HEK293 (cell line): ENCODE results near the gene SDR42E1.

ENCODE experiments used
- CTCF ChIP-seq: fragments of 450-650 bp; formaldehyde crosslinking; IDR thresholded peaks from 2 replicates; pipeline ENCODE4 v1.5.1; 2016; ENCODE audit warnings: missing biosample characterization, missing genetic modification characterization
- REPIN1 ChIP-seq: fragments of 450-650 bp; formaldehyde crosslinking; IDR thresholded peaks from 2 replicates; pipeline ENCODE4 v1.5.1; 2017; ENCODE audit warnings: missing biosample characterization, missing genetic modification characterization, low read depth
- SALL2 ChIP-seq: fragments of 450-650 bp; formaldehyde crosslinking; IDR thresholded peaks from 2 replicates; pipeline ENCODE4 v1.5.0; 2017; ENCODE audit warnings: missing biosample characterization, mild to moderate bottlenecking, missing genetic modification characterization, borderline replicate concordance
- TRIM28 ChIP-seq: IDR thresholded peaks from 2 replicates; pipeline ENCODE4 v1.6.1; 2011; ENCODE audit warnings: low read length, control low read depth, borderline replicate concordance
- ZFP37 ChIP-seq: fragments of 450-650 bp; formaldehyde crosslinking; IDR thresholded peaks from 2 replicates; pipeline ENCODE4 v1.5.1; 2016; ENCODE audit warnings: missing biosample characterization, missing genetic modification characterization
- ZNF184 ChIP-seq: fragments of 450-650 bp; IDR thresholded peaks from 2 replicates; pipeline ENCODE4 v1.5.1; 2018; ENCODE audit warnings: missing biosample characterization, mild to moderate bottlenecking, missing genetic modification characterization
- ZNF280D ChIP-seq: fragments of 450-650 bp; formaldehyde crosslinking; IDR thresholded peaks from 2 replicates; pipeline ENCODE4 v1.5.1; 2016; ENCODE audit warnings: missing biosample characterization, missing genetic modification characterization
- ZNF302 ChIP-seq: fragments of 450-650 bp; formaldehyde crosslinking; IDR thresholded peaks from 2 replicates; pipeline ENCODE4 v1.5.1; 2016; ENCODE audit warnings: missing biosample characterization, missing genetic modification characterization, low read depth
- ZNF366 ChIP-seq: fragments of 450-650 bp; formaldehyde crosslinking; conservative IDR thresholded peaks from 2 replicates; pipeline ENCODE4 v1.5.1; 2016; ENCODE audit warnings: missing biosample characterization, missing genetic modification characterization
- ZNF660 ChIP-seq: fragments of 450-650 bp; IDR thresholded peaks from 2 replicates; pipeline ENCODE4 v1.5.1; 2018; ENCODE audit warnings: missing biosample characterization, mild to moderate bottlenecking, missing genetic modification characterization
- ZNF785 ChIP-seq: fragments of 450-650 bp; formaldehyde crosslinking; IDR thresholded peaks from 2 replicates; pipeline ENCODE4 v1.5.1; 2016; ENCODE audit warnings: missing biosample characterization, missing genetic modification characterization
- ZSCAN30 ChIP-seq: fragments of 450-650 bp; IDR thresholded peaks from 2 replicates; pipeline ENCODE4 v1.5.1; 2018; ENCODE audit warnings: missing biosample characterization, mild to moderate bottlenecking, missing genetic modification characterization, moderate library complexity
- TF ChIP-seq, protein P1 (sequence below): fragments of 450-650 bp; formaldehyde crosslinking; optimal IDR thresholded peaks from 2 replicates; pipeline ENCODE3; 2016; ENCODE audit warnings: missing biosample characterization, mild to moderate bottlenecking, missing genetic modification characterization
- TF ChIP-seq, protein P2 (sequence below): fragments of 450-650 bp; formaldehyde crosslinking; IDR thresholded peaks from 2 replicates; pipeline ENCODE4 v1.5.1; 2016; ENCODE audit warnings: missing biosample characterization, missing genetic modification characterization

- no peak for TF ChIP-seq TRIM28
- TF ChIP-seq, protein P1, sequence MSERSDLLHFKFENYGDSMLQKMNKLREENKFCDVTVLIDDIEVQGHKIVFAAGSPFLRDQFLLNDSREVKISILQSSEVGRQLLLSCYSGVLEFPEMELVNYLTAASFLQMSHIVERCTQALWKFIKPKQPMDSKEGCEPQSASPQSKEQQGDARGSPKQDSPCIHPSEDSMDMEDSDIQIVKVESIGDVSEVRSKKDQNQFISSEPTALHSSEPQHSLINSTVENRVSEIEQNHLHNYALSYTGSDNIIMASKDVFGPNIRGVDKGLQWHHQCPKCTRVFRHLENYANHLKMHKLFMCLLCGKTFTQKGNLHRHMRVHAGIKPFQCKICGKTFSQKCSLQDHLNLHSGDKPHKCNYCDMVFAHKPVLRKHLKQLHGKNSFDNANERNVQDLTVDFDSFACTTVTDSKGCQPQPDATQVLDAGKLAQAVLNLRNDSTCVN (tag by site-specific recombination) = no peak
- TF ChIP-seq, protein P2, sequence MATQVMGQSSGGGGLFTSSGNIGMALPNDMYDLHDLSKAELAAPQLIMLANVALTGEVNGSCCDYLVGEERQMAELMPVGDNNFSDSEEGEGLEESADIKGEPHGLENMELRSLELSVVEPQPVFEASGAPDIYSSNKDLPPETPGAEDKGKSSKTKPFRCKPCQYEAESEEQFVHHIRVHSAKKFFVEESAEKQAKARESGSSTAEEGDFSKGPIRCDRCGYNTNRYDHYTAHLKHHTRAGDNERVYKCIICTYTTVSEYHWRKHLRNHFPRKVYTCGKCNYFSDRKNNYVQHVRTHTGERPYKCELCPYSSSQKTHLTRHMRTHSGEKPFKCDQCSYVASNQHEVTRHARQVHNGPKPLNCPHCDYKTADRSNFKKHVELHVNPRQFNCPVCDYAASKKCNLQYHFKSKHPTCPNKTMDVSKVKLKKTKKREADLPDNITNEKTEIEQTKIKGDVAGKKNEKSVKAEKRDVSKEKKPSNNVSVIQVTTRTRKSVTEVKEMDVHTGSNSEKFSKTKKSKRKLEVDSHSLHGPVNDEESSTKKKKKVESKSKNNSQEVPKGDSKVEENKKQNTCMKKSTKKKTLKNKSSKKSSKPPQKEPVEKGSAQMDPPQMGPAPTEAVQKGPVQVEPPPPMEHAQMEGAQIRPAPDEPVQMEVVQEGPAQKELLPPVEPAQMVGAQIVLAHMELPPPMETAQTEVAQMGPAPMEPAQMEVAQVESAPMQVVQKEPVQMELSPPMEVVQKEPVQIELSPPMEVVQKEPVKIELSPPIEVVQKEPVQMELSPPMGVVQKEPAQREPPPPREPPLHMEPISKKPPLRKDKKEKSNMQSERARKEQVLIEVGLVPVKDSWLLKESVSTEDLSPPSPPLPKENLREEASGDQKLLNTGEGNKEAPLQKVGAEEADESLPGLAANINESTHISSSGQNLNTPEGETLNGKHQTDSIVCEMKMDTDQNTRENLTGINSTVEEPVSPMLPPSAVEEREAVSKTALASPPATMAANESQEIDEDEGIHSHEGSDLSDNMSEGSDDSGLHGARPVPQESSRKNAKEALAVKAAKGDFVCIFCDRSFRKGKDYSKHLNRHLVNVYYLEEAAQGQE (tag by site-specific recombination) = no peak
- no peak for TF ChIP-seq ZFP37 (tag by site-specific recombination)
- TF ChIP-seq ZNF660 (tag by site-specific recombination) = no peak
- no peak for TF ChIP-seq ZNF184
- no peak for TF ChIP-seq CTCF (tag by site-specific recombination)
- TF ChIP-seq REPIN1 (tag by site-specific recombination) = no peak
- TF ChIP-seq ZNF366 (tag by site-specific recombination) = no peak
- TF ChIP-seq ZNF785 (tag by site-specific recombination) = no peak
- no peak for TF ChIP-seq ZSCAN30
- no peak for TF ChIP-seq ZNF280D
- TF ChIP-seq SALL2 (tag by site-specific recombination) = no peak
- no peak for TF ChIP-seq ZNF302 (tag by site-specific recombination)
These were observed 38.2 kb upstream of the SDR42E1 start for GRCh38 chr16:82049484-82049883.
